Caco-2 (cell line): ENCODE measurements around the gene RPL4. TPM values are rescaled to one million over a fixed set of nuclear protein-coding genes. Genes with fewer than 3 reads are reported as not detected.
"Not testable (repeated sequence)": the region's sequence is repeated elsewhere in the genome, so short reads cannot be mapped to it uniquely, and the experiment has no call there.

ENCODE experiments used
- BruUV-seq: library from RNA; stranded (reverse); fragments of 400-500 nt; replicated peaks from 2 replicates; lab custom pipeline; 2021; lab: Mats Ljungman, UMichigan
- CTCF ChIA-PET: fragments of 300-600 bp; sonication (Branson Sonifier 250); formaldehyde crosslinking; loops from one replicate; lab custom pipeline; 2022; ENCODE audit warnings: antibody characterized with exemption; lab: Charles Lee
- POLR2A ChIA-PET: fragments of 300-600 bp; sonication (Branson Sonifier 250); formaldehyde crosslinking; loops from one replicate; lab custom pipeline; 2022; ENCODE audit warnings: antibody characterized with exemption; lab: Charles Lee
- DNase-seq, 2 experiments: peaks; one replicate each; pipeline versions ENCODE4 v3.0.0 to v3.0.0-alpha.2; 2020 to 2022
- H3K27me3 ChIP-seq: replicated peaks from 2 replicates; pipeline ENCODE4 v1.6.0; 2011; ENCODE audit warnings: low read length; ENCODE audit not compliant: control insufficient read depth, insufficient read depth
- H3K36me3 ChIP-seq: 2 replicates; pipeline ENCODE4 v1.5.1; 2011; ENCODE audit warnings: low read length; ENCODE audit not compliant: control insufficient read depth, insufficient read depth
- H3K4me1 ChIP-seq: fragments of 250-450 bp; sonication (Bioruptor Pico); 2 replicates; pipeline ENCODE4 v1.5.1; 2020; ENCODE audit warnings: mild to moderate bottlenecking
- H3K4me3 ChIP-seq: 2 replicates; pipeline ENCODE4 v1.5.1; 2011; ENCODE audit warnings: low read depth, mild to moderate bottlenecking, control low read depth, low read length
- H3K9me3 ChIP-seq: fragments of 250-450 bp; sonication (Bioruptor Pico); 2 replicates; pipeline ENCODE4 v1.5.1; 2020; ENCODE audit warnings: mild to moderate bottlenecking, moderate library complexity
- H3K27ac Mint-ChIP-seq: one replicate; pipeline ENCODE4 v1.8.0; 2022; ENCODE audit warnings: mixed read lengths; ENCODE audit not compliant: unreplicated experiment
- H3K27me3 Mint-ChIP-seq: one replicate; pipeline ENCODE4 v1.8.0; 2022; ENCODE audit warnings: mixed read lengths; ENCODE audit not compliant: insufficient read depth, unreplicated experiment
- H3K36me3 Mint-ChIP-seq: one replicate; pipeline ENCODE4 v1.8.0; 2022; ENCODE audit warnings: mild to moderate bottlenecking, mixed read lengths; ENCODE audit not compliant: insufficient read depth, unreplicated experiment
- H3K4me1 Mint-ChIP-seq: one replicate; pipeline ENCODE4 v1.8.0; 2022; ENCODE audit warnings: low read depth, mixed read lengths; ENCODE audit not compliant: unreplicated experiment
- H3K4me3 Mint-ChIP-seq: one replicate; pipeline ENCODE4 v1.8.0; 2022; ENCODE audit warnings: mild to moderate bottlenecking, moderate library complexity, mixed read lengths; ENCODE audit not compliant: unreplicated experiment
- H3K9me3 Mint-ChIP-seq: one replicate; pipeline ENCODE4 v1.8.0; 2022; ENCODE audit warnings: mixed read lengths; ENCODE audit not compliant: unreplicated experiment
- intact Hi-C: fragments of 100-400 bp; cut with micrococcal nuclease; formaldehyde crosslinking; loops from one replicate; pipeline ENCODE4 v1.10.0; 2022; ENCODE audit not compliant: unreplicated experiment
- total RNA-seq: library from RNA; stranded (reverse); gene quantifications from 2 replicates; pipeline ENCODE4 v1.2.3, GENCODE V29; 2022
- TF ChIP-seq, protein P1 (sequence below), 2 experiments: fragments of 200-600 bp in 1 of 2; IDR thresholded peaks; 1 replicate in 1 of 2; 2 replicates in 1 of 2; pipeline versions ENCODE4 v1.5.1 to v1.8.0; 2011 to 2022; ENCODE audit warnings: antibody characterized with exemption in 1 of 2, control low read depth in 1 of 2, inconsistent platforms in 1 of 2, low read depth in 1 of 2, low read length in 1 of 2, mild to moderate bottlenecking in 1 of 2, moderate library complexity in 1 of 2; ENCODE audit not compliant: insufficient read depth in 1 of 2, severe bottlenecking in 1 of 2, unreplicated experiment in 1 of 2

RPL4 gene
- total RNA-seq, 1 experiment from 2014 or later, result 3,102 TPM

DNA sequence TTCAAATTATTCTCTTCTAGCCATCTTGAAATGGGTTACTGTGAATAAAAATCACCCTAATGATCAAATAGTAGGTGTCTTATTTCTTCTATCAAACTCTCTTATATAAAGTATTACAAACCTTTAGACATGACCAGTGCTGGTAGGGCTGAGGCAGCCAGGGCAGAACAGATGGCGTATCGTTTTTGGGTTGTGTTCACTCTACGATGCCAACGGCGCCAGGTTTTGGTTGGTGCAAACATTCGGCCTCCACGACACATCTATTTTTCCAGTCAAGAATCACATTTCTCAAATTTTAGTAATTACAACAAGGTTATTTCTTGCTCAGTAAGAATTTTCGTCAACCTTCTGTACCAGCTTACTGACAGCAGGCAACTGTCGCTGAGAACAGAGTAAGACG lies 2.2 kb downstream of the RPL4 start:
- ChIA-PET CTCF (no interaction called here), POLR2A (interaction anchor here (0.6 kb wide), 1 partner anchor 208 kb away, joined by 3 read pairs; no protein-coding TSS in a partner anchor)
- Histone ChIP-seq H3K4me1 (peaks cover 6% of the 10 kb centered on the region; the same call in 1 of the 2 replicates), H3K9me3 (no peaks in the 10 kb centered on the region), H3K36me3 (peaks cover 2% of the 10 kb centered on the region), H3K27me3 (no peaks in the 10 kb centered on the region), H3K4me3 (no peak overlapping the region)
- H3K36me3 Mint-ChIP-seq, result peaks cover 81% of the 10 kb centered on the region
- TF ChIP-seq, protein P1, sequence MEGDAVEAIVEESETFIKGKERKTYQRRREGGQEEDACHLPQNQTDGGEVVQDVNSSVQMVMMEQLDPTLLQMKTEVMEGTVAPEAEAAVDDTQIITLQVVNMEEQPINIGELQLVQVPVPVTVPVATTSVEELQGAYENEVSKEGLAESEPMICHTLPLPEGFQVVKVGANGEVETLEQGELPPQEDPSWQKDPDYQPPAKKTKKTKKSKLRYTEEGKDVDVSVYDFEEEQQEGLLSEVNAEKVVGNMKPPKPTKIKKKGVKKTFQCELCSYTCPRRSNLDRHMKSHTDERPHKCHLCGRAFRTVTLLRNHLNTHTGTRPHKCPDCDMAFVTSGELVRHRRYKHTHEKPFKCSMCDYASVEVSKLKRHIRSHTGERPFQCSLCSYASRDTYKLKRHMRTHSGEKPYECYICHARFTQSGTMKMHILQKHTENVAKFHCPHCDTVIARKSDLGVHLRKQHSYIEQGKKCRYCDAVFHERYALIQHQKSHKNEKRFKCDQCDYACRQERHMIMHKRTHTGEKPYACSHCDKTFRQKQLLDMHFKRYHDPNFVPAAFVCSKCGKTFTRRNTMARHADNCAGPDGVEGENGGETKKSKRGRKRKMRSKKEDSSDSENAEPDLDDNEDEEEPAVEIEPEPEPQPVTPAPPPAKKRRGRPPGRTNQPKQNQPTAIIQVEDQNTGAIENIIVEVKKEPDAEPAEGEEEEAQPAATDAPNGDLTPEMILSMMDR (IDR thresholded peaks at IDR 0.05; ENCODE audit: insufficient read depth in 1 of 2, low read depth in 1 of 2, low read length in 1 of 2, severe bottlenecking in 1 of 2, unreplicated experiment in 1 of 2), result no peak
- H3K4me3 Mint-ChIP-seq, result peak overlapping the region; percentile 96
- H3K27ac Mint-ChIP-seq, result no peak overlapping the region
- intact Hi-C loops, result no loop called here
- no peak for DNase-seq
- no peaks in the 10 kb centered on the region for H3K27me3 Mint-ChIP-seq
- no peaks in the 10 kb centered on the region for H3K9me3 Mint-ChIP-seq
- BruUV-seq, result no TSS peak
- peaks cover 15% of the 10 kb centered on the region for H3K4me1 Mint-ChIP-seq

DNA sequence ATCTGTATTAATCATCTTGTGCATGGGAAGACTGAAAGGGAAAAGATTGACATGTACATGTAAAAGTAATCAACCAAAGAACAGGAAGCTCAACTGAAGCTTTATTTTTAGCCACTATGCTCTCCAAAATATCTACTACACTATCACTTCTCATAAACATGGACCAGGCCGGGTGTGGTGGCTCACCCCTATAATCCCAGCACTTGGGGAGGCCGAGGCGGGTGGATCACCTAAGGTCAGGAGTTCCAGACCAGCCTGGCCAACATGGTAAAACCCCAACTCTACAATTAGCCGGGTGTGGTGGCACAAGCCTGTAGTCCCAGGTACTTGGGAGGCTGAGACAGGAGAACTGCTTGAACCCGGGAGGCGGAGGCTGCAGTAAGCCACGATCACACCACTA lies 4.3 kb downstream of the RPL4 start:
- H3K36me3 ChIP-seq, H3K9me3 Mint-ChIP-seq, BruUV-seq, H3K27me3 ChIP-seq, DNase-seq, H3K4me3 Mint-ChIP-seq, H3K27ac Mint-ChIP-seq, intact Hi-C loops, CTCF ChIA-PET, H3K27me3 Mint-ChIP-seq, POLR2A ChIA-PET, H3K4me3 ChIP-seq, H3K9me3 ChIP-seq: not testable (repeated sequence)
- H3K4me1 ChIP-seq, result peaks cover 10% of the 10 kb centered on the region
- peaks cover 94% of the 10 kb centered on the region for H3K36me3 Mint-ChIP-seq
- H3K4me1 Mint-ChIP-seq, result peaks cover 18% of the 10 kb centered on the region

DNA sequence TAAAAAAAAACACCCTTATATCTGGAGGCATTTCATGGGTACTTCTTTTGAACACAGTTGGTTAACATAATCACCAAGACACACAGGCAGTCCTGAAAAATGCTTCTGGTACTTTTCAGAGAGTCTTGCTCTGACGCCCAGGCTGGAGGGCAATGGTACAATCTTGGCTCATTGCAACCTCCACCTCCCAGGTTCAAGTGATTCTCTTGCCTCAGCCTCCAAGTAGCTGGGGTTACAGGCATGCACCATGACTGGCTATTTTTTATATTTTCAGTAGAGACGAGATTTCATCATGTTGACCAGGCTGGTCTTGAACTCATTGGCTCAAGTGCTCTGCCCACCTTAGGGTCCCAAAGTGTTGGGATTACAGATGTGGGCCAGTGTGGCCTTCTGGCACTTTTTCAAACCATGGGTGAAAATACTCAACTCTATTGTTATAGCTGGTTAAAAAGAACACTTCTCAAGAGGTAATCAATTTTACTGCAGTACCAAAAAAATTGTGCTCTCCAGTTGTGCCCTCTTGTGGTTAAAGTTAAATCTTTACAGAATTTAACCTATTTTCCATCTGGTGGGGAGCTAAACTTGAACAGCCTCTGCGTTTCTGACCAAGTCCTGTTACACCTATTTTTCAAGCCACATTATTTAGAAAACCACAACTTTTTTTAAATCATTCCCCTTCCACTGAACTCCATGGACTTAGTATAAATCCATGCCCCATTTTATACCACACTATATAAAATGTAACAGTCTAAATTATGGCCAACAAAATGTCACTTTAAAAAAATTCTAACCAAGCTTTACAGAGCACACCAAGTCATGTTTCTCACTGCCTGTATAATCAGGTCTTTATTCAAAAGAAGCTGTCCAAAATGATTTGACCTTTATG lies 5.9 kb downstream of the RPL4 start:
- no TSS peak for BruUV-seq
- H3K36me3 ChIP-seq, result peaks cover 2% of the 10 kb centered on the region

More for the DNA sequence above, 5.9 kb downstream of the RPL4 start:
- ChIA-PET POLR2A (interaction anchor here (2.5 kb wide), 1 partner anchor 112 kb away, joined by 10 read pairs; the partner anchor contains the start of gene MAP2K1), CTCF (interaction anchor here (0.7 to 1.2 kb wide), 5 partner anchors 60 to 205 kb away, joined by 3 to 12 read pairs (median 4); partner anchors contain the start of genes DIS3L and MAP2K1)
- TF ChIP-seq, protein P1 (IDR thresholded peaks at IDR 0.05; ENCODE audit: insufficient read depth in 1 of 2, low read depth in 1 of 2, low read length in 1 of 2, severe bottlenecking in 1 of 2, unreplicated experiment in 1 of 2), result peak; percentile 22 to 23
- no peaks in the 10 kb centered on the region for H3K27me3 ChIP-seq
- no peaks in the 10 kb centered on the region for H3K9me3 ChIP-seq
- H3K4me1 ChIP-seq, result peaks cover 10% of the 10 kb centered on the region
- H3K27me3 Mint-ChIP-seq, result no peaks in the 10 kb centered on the region
- H3K9me3 Mint-ChIP-seq, result no peaks in the 10 kb centered on the region
- intact Hi-C loops, result loop anchor here (5.0 kb wide), 1 partner anchor 94 kb away; no protein-coding TSS in a partner anchor
- peaks cover 16% of the 10 kb centered on the region for H3K4me1 Mint-ChIP-seq
- H3K27ac Mint-ChIP-seq, result peak overlapping the region; percentile 93
- H3K36me3 Mint-ChIP-seq, result peaks cover 94% of the 10 kb centered on the region
- H3K4me3 Mint-ChIP-seq, result no peak overlapping the region
- no peak overlapping the region for H3K4me3 ChIP-seq
- peak in 1 of 2 experiments; percentile 38 for DNase-seq
